ENCODE results near the gene FBXL5.

FBXL5 gene

GRCh38 chr4:15568821-15569220 is 86.3 kb downstream of the FBXL5 start:
- no peak for DNase-seq (ENCODE audit: extremely low read depth in 1 of 2, low read depth in 1 of 2)

GRCh38 chr4:15563871-15564270 is 91.3 kb downstream of the FBXL5 start:
- DNase-seq (ENCODE audit: extremely low read depth in 1 of 2, low read depth in 1 of 2), result no peak

GRCh38 chr4:15562623-15563022 is 92.5 kb downstream of the FBXL5 start:
- DNase-seq (ENCODE audit: extremely low read depth in 1 of 2, low read depth in 1 of 2), result no peak

DNA sequence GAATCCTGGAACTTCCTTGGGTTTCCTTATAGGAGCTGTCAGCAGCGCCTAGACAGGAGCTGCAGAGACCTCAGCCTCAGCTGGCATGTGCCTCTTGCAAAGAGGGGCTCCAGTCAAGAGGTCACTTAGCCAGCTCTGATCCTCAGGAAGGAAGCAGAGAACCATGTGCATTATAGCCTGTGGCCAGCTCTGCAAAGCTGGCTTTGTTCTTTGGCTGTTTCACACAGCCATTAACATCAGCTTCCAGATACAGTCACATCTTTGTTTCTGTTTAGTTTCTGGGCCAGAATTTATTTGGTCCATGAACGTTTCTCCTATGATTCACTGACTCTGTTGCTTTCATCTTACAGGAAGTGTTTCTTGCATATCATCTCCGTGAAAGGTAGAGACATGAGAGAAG is 93.0 kb downstream of the FBXL5 start:
- DNase-seq (ENCODE audit: extremely low read depth in 1 of 2, low read depth in 1 of 2), result no peak

GRCh38 chr4:15558561-15558960 is 96.6 kb downstream of the FBXL5 start:
- no peak for DNase-seq (ENCODE audit: extremely low read depth in 1 of 2, low read depth in 1 of 2)

DNA sequence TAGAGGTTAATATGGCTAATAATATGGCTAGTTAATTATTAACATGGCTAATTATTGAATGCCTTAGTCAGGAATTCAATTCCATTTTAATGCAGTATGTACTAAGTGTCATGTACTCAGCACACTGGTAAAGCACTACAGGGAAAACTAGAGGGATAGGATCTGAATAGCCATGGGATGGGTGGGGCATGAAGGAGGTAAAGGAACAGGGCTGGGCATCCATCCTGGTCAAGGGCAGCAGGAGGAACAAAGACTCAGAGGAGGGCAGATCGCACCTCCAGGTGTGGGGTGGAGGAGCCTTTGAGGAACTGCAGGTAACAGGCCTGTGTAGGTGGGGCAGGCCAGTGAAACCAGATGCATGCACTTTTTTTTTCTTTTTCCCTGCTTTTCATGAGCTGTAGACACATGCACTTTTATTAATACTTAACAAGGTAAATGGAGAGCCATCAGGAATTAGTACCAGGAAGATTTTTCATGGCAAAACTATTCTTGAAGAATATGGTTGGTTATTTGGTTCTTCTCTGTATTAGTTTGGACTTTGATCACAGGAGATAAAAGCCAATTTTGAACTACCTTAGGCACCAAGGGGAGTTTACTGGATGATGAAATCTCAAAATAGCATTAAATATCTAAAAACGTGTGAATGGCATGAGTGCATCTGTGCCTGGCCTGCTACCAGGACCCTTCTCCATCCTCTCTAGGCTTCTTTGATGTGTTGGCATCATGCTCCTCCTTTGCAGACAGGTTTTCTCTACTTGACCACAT is 97.2 kb downstream of the FBXL5 start:
- DNase-seq (ENCODE audit: extremely low read depth in 1 of 2, low read depth in 1 of 2), result no peak

DNA sequence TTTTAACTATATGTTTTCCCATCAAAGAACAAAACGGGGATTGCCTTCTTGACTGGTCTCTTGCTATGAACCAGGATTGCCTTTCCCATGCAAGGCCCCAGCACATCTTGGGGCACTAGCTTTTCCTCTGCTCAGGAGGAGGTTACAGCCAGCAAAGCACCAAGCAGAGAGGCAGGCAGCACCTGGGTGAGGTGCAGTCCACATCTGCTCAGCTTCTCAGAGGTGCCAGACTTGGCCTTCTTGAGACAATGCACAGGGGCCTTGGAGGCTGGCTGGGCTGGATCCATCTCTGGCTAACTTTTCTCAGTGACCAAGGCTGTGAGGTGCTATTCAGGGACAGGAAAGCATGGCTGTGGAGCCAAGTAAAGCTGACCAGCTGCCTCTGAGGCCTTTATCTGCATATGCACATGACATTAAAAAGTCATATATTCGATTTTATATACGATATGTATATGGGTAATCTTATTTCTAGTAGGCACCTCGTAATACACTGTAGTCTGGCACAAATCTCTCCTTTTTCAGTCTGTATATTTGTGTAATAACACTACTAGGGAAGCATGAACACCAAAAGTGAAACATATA is 98.6 kb downstream of the FBXL5 start:
- no peak for DNase-seq (ENCODE audit: extremely low read depth in 1 of 2, low read depth in 1 of 2)
